Measurements from ENCODE around the gene MFAP5.
"Not testable (repeated sequence)": the region's sequence is repeated elsewhere in the genome, so short reads cannot be mapped to it uniquely, and the experiment has no call there.

MFAP5 gene

GRCh38 chr12:8624750-8625149, 37.9 kb downstream of the MFAP5 start:
- not testable (repeated sequence) for DNase-seq

- DNase-seq: no peak
These were observed 40.0 kb downstream of the MFAP5 start for GRCh38 chr12:8622646-8623045.

- no peak for DNase-seq
These were observed 47.4 kb downstream of the MFAP5 start for GRCh38 chr12:8615206-8615605.

DNA sequence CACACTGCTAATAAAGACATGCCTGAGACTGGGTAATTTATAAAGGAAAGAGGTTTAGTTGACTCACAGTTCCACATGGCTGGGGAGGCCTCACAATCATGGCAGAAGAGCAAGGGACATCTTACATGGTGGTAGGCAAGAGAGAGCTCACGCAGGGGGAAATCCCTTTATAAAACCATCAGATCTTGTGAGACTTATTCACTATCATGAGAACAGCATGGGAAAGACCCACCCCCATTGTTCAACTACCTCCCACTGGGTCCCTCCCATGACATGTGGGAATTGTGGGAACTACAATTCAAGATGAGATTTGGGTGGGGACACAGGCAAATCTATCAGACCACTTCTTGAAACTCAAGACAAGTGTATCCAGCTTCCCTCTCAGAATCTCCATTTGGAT, 48.7 kb downstream of the MFAP5 start:
- DNase-seq: not testable (repeated sequence)

DNA sequence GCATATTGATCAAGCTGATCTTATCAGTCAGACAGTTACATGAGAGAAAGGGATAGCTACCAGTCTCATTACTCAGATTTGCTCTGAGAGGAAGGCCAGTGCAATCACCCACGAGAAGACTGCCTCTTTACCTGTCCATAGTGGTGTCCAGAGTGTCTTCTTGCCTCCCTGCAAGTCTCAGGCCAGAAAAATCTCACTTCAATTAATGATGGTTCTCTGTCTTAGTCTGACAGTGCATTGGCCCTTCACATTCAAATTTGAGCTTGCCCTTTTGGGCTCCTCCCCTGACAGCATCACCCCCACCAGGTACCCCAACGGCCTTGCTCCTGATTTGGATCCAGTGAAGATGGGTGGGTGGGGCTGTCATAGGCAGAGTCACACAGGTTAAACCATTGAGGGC, 50.0 kb downstream of the MFAP5 start, which contains the start of gene AICDA:
Gene AICDA (minus strand): TSS at position 231 of the 400 bp plus-strand sequence. CDS start 92 bp downstream, at position 139.
- DNase-seq: no peak

DNA sequence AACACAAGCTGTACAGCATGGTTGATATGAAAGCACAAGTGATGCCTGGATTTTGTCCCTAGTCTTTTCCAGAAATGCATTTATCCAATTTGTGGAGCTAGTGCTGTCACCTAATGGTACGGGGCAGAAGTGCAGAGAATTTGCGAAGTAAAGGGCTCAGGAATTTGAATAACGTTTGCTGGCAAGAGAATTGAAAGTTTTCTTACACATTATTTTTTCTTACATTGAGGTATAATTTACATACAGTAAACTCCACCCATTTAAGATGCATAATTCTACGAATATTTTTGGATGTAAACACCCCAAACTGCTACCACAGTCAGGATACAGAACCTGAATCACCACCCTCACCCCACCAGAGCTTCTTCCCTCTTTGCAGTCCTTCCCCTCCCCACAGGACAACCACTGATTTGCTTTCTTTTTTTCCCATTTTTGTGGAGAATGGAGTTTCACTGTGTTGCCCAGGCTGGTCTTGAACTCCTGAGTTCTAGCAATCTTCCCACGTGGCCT, 53.5 kb downstream of the MFAP5 start:
- no peak for DNase-seq

GRCh38 chr12:8606890-8607289, 55.7 kb downstream of the MFAP5 start:
- DNase-seq: no peak

GRCh38 chr12:8605057-8605456, 57.6 kb downstream of the MFAP5 start:
- no peak for DNase-seq

- no peak for DNase-seq
These were observed 58.8 kb downstream of the MFAP5 start for GRCh38 chr12:8603856-8604255.

GRCh38 chr12:8603286-8603685, 59.3 kb downstream of the MFAP5 start:
- no peak for DNase-seq

DNA sequence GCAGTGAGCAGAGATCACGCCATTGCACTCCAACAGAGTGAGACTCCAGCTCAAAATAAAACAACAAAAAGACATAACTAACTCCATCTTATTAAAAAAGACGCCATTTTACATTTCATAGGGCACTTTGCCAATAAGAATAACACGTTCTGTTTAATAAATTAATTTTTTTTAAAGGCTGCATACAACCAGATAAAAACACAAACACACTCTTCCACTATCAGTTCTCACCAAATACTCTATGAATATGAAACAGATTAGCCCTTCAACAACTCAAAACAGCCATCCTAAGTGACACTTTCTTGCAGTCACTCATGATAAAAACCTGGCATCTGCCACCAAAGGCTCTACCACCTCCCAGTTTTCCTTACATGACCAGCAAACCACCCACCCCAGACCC, 66.1 kb downstream of the MFAP5 start:
- no peak for DNase-seq

Data from stimulated activated CD4-positive, alpha-beta T cell treated with anti-CD3 and anti-CD28 coated beads, Interleukin-4, amount 100 ng/mL, for 4 hours (primary cell).